A549 (cell line): Measurements from ENCODE around the gene COL5A1. TPM values are rescaled to one million over a fixed set of nuclear protein-coding genes. Genes with fewer than 3 reads are reported as not detected.

Experiments used
- ATAC-seq, 2 experiments: fragments of 200-7000 bp in 1 of 2; fragments of >200 bp in 1 of 2; cut with Nextera tagmentation in 1 of 2; cut with Tn5 transposase in 1 of 2; 3 replicates each; pipeline versions ENCODE4 v1.8.0 to v1.9.1; 2018 to 2020; ENCODE audit warnings: mild to moderate bottlenecking in 1 of 2, moderate library complexity in 1 of 2
- CTCF ChIA-PET: fragments of 300-600 bp; sonication (Branson Sonifier 250); formaldehyde crosslinking; extraction: SDS; loops from one replicate; lab custom pipeline; 2021; ENCODE audit warnings: antibody characterized with exemption, inconsistent platforms; lab: Yijun Ruan, JAX
- POLR2A ChIA-PET: fragments of 350-600 bp; formaldehyde crosslinking; extraction: SDS; loops from one replicate; lab custom pipeline; 2021; ENCODE audit warnings: antibody characterized with exemption, inconsistent platforms; lab: Yijun Ruan, JAX
- DNase-seq, 2 experiments: peaks; one replicate each; pipeline versions ENCODE4 v3.0.0 to v3.0.0-alpha.2; 2011 to 2016; ENCODE audit warnings: low read depth in 1 of 2, low spot score in 1 of 2
- FAIRE-seq: peaks from 2 replicates; lab custom pipeline; 2011; peaks lifted over from hg19 to GRCh38; lab: Jason Lieb, UNC
- H3K27ac ChIP-seq, 2 experiments: fragments of >200 bp; sonication (Bioruptor Twin); formaldehyde crosslinking; 3 replicates each; pipeline ENCODE4 v1.5.1; 2016 to 2017
- H3K4me1 ChIP-seq: fragments of >200 bp; sonication (Bioruptor Twin); formaldehyde crosslinking; 3 replicates; pipeline ENCODE4 v1.6.1; 2016
- H3K4me2 ChIP-seq: fragments of >200 bp; sonication (Bioruptor Twin); formaldehyde crosslinking; 3 replicates; pipeline ENCODE4 v1.6.1; 2016
- H3K4me3 ChIP-seq: fragments of >200 bp; sonication (Bioruptor Twin); formaldehyde crosslinking; 3 replicates; pipeline ENCODE4 v1.5.1; 2016
- H3K9me3 ChIP-seq: fragments of >200 bp; sonication (Bioruptor Twin); formaldehyde crosslinking; 3 replicates; pipeline ENCODE4 v1.6.1; 2016
- CTCF ChIP-seq: fragments of >200 bp; sonication (Bioruptor Twin); formaldehyde crosslinking; IDR thresholded peaks from 3 replicates; pipeline ENCODE4 v1.5.1; 2016
- EHMT2 ChIP-seq: fragments of 200-600 bp; sonication (generic); IDR thresholded peaks from 2 replicates; pipeline ENCODE4 v1.6.1; 2016; ENCODE audit warnings: antibody characterized with exemption, low read depth, mild to moderate bottlenecking, moderate library complexity
- ELK1 ChIP-seq: fragments of 150-350 bp; IDR thresholded peaks from 2 replicates; pipeline ENCODE4 v1.6.1; 2014; ENCODE audit warnings: low read depth, mild to moderate bottlenecking, low read length
- ESRRA ChIP-seq: fragments of 150-350 bp; IDR thresholded peaks from 2 replicates; pipeline ENCODE4 v1.6.1; 2014; ENCODE audit warnings: mild to moderate bottlenecking, low read length, borderline replicate concordance
- FOSB ChIP-seq: fragments of 250-450 bp; sonication (Bioruptor Pico); IDR thresholded peaks from 2 replicates; pipeline ENCODE4 v1.5.0; 2020; ENCODE audit warnings: mild to moderate bottlenecking, moderate library complexity
- FOXS1 ChIP-seq: fragments of 250-450 bp; sonication (Bioruptor Pico); IDR thresholded peaks from 2 replicates; pipeline ENCODE4 v1.5.0; 2020; ENCODE audit warnings: mild to moderate bottlenecking, moderate library complexity
- GATA3 ChIP-seq: IDR thresholded peaks from 2 replicates; pipeline ENCODE4 v1.6.1; 2012; ENCODE audit warnings: borderline replicate concordance
- HES2 ChIP-seq: fragments of >200 bp; sonication (Bioruptor Twin); formaldehyde crosslinking; IDR thresholded peaks from 2 replicates; pipeline ENCODE4 v1.6.1; 2016
- HMGXB4 ChIP-seq: fragments of 250-450 bp; sonication (Bioruptor Pico); IDR thresholded peaks from 2 replicates; pipeline ENCODE4 v1.5.0; 2021; ENCODE audit warnings: mild to moderate bottlenecking, moderate library complexity, borderline replicate concordance
- HOXA7 ChIP-seq: fragments of 250-450 bp; sonication (Bioruptor Pico); IDR thresholded peaks from 2 replicates; pipeline ENCODE4 v1.5.0; 2020; ENCODE audit warnings: mild to moderate bottlenecking, moderate library complexity
- MAZ ChIP-seq: fragments of 150-350 bp; IDR thresholded peaks from 2 replicates; pipeline ENCODE4 v1.6.1; 2014; ENCODE audit warnings: antibody characterized with exemption, low read depth, low read length, borderline replicate concordance
- PHF8 ChIP-seq: fragments of 200-600 bp; sonication (generic); IDR thresholded peaks from 2 replicates; pipeline ENCODE4 v1.6.1; 2016; ENCODE audit warnings: low read depth, mild to moderate bottlenecking, antibody characterized with exemption, moderate library complexity, borderline replicate concordance
- REST ChIP-seq: fragments of 200-600 bp; sonication (generic); IDR thresholded peaks from 2 replicates; pipeline ENCODE4 v1.6.1; 2016; ENCODE audit warnings: antibody characterized with exemption, mild to moderate bottlenecking, moderate library complexity
- RFX5 ChIP-seq: fragments of 450-650 bp; IDR thresholded peaks from 2 replicates; pipeline ENCODE4 v1.7.1; 2014; ENCODE audit warnings: antibody characterized with exemption, mild to moderate bottlenecking, moderate library complexity
- TFCP2L1 ChIP-seq: fragments of 250-450 bp; sonication (Bioruptor Pico); IDR thresholded peaks from 2 replicates; pipeline ENCODE4 v1.5.0; 2021; ENCODE audit warnings: mild to moderate bottlenecking
- USF2 ChIP-seq: fragments of 450-650 bp; IDR thresholded peaks from 2 replicates; pipeline ENCODE4 v1.6.1; 2014; ENCODE audit warnings: antibody characterized with exemption
- ZFP36 ChIP-seq: fragments of 450-650 bp; IDR thresholded peaks from 2 replicates; pipeline ENCODE4 v1.6.1; 2014; ENCODE audit warnings: borderline replicate concordance; ENCODE audit not compliant: partially characterized antibody
- WGBS: methylation state at CpG from one replicate; pipeline ENCODE4 v1.1.6; 2017; ENCODE audit errors: missing lambda C conversion rate; 5-methylcytosine and 5-hydroxymethylcytosine counted together
- polyA plus RNA-seq, 4 experiments: library from polyadenylated mRNA; depleted of rRNA in 3 of 4; stranded (reverse); fragments of >200 nt; fragmentation: RNase III in 1 of 4; extraction: RNeasy Plus Mini Kit Qiagen cat#74134 plus additional on column Dnase treatment in 1 of 4; gene quantifications; 2 replicates in 3 of 4; 3 replicates in 1 of 4; pipeline ENCODE4 v1.2.3, GENCODE V29; 2011 to 2017

Gene COL5A1
- polyA plus RNA-seq, 2 of the 4 experiments (the other 2 are of a cell fraction) = 16.1 to 67.5 TPM

- CTCF ChIA-PET = no interaction called here
Measured at GRCh38 chr9:134863306-134863902, 221.8 kb downstream of the COL5A1 start.

GRCh38 chr9:134863941-134864820 lies 222.6 kb downstream of the COL5A1 start:
- no peak overlapping the region for H3K4me3 ChIP-seq
- TF ChIP-seq USF2 = no peak
- no peak for TF ChIP-seq ELK1
- TF ChIP-seq, all 56 proteins: peak for 0
- ATAC-seq (peak in 1 of 2 experiments; percentile 39; a peak in 2 of 6 replicates), FAIRE-seq (no peak), DNase-seq (no peak)
- H3K9me3 ChIP-seq = peaks cover 4% of the 10 kb centered on the region; the same call in 1 of the 3 replicates
- no peaks in the 10 kb centered on the region for H3K4me1 ChIP-seq
- ChIA-PET POLR2A (no interaction called here), CTCF (interaction anchor here (0.7 to 1.2 kb wide), 2 partner anchors 9 to 122 kb away, joined by 3 read pairs; no protein-coding TSS in a partner anchor)
- 62% methylated on average over 18 of the region's 28 CpGs for WGBS
- H3K4me2 ChIP-seq = no peak overlapping the region
- H3K27ac ChIP-seq = no peak overlapping the region

More at GRCh38 chr9:134863306-134863902, 221.8 kb downstream of the COL5A1 start:
- H3K9me3 ChIP-seq = peaks cover 4% of the 10 kb centered on the region; the same call in 1 of the 3 replicates
- POLR2A ChIA-PET = no interaction called here
- WGBS = 60% methylated on average over 10 of the region's 16 CpGs
- ATAC-seq (no peak), DNase-seq (no peak), FAIRE-seq (no peak)
- TF ChIP-seq ZFP36 = no peak
- no peak for TF ChIP-seq TFCP2L1 (CRISPR knock-in tag)
- TF ChIP-seq ESRRA = no peak
- no peak for TF ChIP-seq GATA3
- no peak for TF ChIP-seq HOXA7 (CRISPR knock-in tag)
- no peak for TF ChIP-seq HMGXB4 (CRISPR knock-in tag)
- TF ChIP-seq EHMT2 = no peak
- no peak for TF ChIP-seq HES2
- H3K4me2 ChIP-seq = no peak overlapping the region
- peaks cover 7% of the 10 kb centered on the region for H3K4me1 ChIP-seq
- H3K27ac ChIP-seq = no peak overlapping the region
- H3K4me3 ChIP-seq = no peak overlapping the region

GRCh38 chr9:134864821-134865190 lies 223.2 kb downstream of the COL5A1 start:
- TF ChIP-seq RFX5 = no peak
- no peak for TF ChIP-seq USF2
- TF ChIP-seq HOXA7 (CRISPR knock-in tag) = no peak
- TF ChIP-seq FOSB (CRISPR knock-in tag) = no peak
- no peak for TF ChIP-seq CTCF
- no peak for TF ChIP-seq PHF8
- no peak for TF ChIP-seq MAZ
- TF ChIP-seq REST = no peak
- TF ChIP-seq ZFP36 = no peak
- no peak for TF ChIP-seq FOXS1 (CRISPR knock-in tag)
- DNase-seq = no peak
- Histone ChIP-seq H3K4me2 (no peak overlapping the region), H3K4me3 (no peak overlapping the region), H3K27ac (no peak overlapping the region), H3K9me3 (peaks cover 4% of the 10 kb centered on the region; the same call in 1 of the 3 replicates), H3K4me1 (no peaks in the 10 kb centered on the region)
- POLR2A ChIA-PET = no interaction called here
- WGBS = 66% methylated on average over 13 of the region's 13 CpGs
- CTCF ChIA-PET = interaction anchor here (0.7 to 1.2 kb wide), 2 partner anchors 9 to 122 kb away, joined by 3 read pairs; no protein-coding TSS in a partner anchor
- ATAC-seq = no peak
- no peak for FAIRE-seq
